ENCODE results near the gene OSBP2.

OSBP2 gene

GRCh38 chr22:30868663-30869385 lies 174.2 kb downstream of the OSBP2 start:
- DNase-seq (ENCODE audit: low read depth): no peak

GRCh38 chr22:30869667-30870395 lies 175.2 kb downstream of the OSBP2 start:
- no peak for DNase-seq (ENCODE audit: low read depth)

- no peak for DNase-seq (ENCODE audit: low read depth)
Measured at GRCh38 chr22:30870451-30871345, 176.0 kb downstream of the OSBP2 start.

DNA sequence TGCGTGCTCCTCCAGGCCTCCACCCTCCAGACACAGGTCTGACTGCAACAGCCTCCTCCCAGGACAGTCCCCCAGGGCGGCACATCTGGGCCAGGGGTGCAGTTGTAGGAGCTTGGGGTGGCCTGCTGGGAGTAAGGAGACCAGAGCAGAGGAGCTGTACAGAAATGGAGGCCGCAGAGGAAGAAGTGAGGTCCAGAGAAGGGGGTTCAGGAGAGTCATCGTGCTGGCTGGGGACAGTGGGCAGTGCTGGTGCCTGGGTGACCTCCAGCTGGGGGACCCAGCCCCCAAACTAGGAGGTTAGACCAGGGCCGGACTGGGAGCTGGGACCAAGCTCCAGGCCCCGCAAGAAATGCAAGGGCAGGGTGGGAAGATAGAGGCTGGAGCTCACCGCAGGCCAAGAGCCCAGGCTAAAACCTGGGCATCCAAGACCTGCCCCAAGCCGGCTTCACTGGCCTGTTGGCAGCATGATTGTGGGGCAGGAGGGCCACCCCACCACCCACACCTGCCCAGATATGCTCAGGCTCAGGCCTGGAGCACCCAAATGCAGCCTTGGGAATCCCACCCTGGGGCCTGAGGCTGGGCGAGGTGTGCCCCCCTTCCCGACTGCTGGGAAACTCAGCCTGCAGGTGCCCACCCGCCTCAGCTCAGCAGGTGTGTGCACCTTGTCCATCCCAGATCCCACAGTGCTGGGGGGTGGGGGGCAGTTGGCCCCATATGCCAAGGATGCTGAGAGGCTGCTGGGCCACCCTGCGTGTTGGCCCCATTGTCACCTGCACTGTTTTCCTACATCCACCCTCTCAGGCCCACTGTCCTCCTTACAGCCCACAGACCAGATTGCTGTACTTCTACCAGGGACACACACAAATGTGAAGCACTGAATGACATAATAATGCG lies 177.0 kb downstream of the OSBP2 start:
- no peak for DNase-seq (ENCODE audit: low read depth)

GRCh38 chr22:30872285-30873041 lies 177.8 kb downstream of the OSBP2 start:
- no peak for DNase-seq (ENCODE audit: low read depth)

GRCh38 chr22:30873086-30873650 lies 178.5 kb downstream of the OSBP2 start:
- no peak for DNase-seq (ENCODE audit: low read depth)

DNA sequence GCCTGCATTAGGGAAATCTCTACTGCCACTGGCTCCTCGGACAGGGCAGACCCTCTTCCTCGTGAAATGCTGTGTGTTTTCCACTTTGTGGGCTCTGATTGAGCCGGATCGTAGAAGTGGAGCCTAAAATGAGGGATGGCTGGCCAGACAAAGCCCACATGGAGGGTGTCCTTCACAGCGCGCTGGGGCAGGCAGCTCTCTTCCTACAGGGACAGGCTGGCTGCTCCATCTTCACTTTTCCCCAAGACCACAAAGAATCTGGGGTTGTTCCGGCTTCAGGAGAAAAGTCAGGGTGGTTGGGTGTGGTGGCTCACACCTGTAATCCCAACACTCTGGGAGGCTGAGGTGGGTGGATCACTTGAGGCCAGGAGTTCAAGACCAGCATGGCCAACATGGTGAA lies 179.0 kb downstream of the OSBP2 start:
- no peak for DNase-seq (ENCODE audit: low read depth)

- no peak for DNase-seq (ENCODE audit: low read depth)
Measured at GRCh38 chr22:30874431-30875370, 180.0 kb downstream of the OSBP2 start.

DNA sequence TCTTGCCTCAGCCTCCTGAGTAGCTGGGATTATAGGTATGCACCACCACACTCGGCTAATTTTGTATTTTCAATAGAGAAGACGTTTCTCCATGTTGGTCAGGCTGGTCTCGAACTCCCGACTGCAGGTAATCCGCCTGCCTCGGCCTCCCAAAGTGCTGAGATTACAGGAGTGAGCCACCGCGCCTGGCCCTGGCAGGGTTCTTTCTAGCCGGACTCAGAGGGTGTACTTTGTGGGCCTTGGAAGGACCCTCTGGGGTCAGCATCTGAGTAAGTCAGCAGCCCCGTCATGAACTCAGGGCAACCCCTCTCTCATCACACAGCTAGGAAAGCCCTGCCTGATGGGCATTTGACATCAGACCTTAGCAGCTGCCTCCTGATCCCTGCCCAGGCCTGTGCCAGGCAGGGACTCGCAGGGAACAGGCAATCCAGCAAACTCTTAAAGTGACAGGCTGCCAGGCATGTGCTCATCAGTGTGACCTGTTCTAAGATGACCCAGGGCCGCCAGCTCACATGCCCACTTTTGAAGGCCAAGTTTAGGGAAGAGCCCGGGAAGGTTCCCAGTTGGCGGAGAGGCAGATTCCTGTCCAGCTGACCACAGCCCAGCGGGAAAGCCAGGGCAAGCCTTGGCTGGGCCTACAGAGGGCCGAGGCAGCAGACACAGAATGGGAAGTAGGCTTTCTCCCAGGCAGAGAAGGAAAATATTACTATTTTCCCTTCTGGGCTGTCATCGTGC lies 181.0 kb downstream of the OSBP2 start:
- no peak for DNase-seq (ENCODE audit: low read depth)

GRCh38 chr22:30876221-30876751 lies 181.6 kb downstream of the OSBP2 start:
- DNase-seq (ENCODE audit: low read depth): no peak

DNA sequence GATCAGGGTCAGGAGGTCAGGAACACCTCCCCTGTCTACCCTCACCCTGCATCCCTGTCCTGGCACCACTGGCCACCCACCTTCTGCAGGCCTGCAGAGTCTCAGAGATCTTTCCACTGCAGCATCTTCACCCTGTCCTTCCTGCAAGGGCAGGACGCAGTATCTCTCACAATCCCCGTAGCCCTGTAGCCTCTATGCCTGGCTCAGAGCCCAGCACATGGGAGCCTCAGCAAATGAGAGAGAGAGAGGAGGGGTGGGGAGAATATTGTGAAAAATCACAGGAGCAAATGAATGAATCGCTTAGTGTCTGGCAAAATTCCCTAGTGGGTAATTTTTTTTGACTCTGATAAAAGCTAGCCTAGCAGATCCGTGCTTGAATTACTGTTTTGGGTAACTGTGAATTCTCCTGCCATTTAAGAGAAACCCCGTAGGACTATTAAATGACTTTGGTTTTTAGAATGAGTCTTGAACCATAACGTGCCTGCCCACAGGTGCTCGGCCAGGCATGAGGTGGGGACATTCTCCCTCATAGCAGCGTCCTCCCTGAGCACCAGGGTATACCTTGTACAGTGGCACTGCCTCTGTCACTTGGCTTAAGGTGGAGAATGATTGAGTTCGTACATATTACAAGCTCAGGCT lies 182.4 kb downstream of the OSBP2 start:
- no peak for DNase-seq (ENCODE audit: low read depth)

GRCh38 chr22:30877662-30878515 lies 183.2 kb downstream of the OSBP2 start:
- DNase-seq (ENCODE audit: low read depth): no peak

DNA sequence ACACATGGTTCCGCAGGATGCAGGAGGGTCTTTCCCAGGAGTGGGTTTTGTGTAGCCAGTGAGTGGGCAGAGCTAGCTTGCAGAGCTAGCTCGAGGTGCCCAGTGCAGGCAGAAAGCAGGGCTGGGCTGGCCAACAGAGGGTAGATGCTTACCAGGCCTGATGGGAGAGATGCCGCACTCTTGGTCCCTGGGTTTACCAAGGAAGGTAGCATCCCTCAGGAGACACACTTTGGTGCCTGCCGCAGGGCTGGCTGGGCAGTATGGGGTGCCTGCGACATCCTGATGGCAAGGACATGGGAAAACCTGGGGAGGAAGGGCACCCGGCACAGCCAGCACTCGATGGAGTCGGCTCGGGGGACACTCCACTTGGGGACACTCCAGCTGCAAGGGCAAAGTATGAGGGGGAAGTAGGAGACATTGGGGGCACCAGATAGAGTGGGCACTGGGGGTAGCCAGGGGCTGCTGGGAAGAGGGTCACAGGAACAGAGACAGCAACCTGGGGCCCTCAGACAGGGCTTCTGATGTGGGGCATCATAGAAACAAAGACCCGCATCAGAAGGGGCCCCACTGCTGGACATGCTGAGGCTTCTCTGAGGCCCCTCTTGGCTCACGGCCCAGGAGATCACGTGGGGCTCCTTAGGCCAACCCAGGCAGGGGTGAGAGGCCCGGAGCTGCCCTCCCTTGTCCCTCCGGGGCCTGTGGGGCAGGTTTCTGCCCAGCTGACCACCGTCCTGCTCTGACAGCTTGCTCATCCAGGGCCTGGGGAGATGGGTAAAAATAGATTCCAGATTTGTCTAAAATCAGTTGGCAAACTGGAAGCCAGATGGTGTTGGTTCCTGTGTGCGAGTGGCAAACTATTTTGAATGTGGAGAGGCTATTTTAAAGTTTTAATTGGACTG lies 184.1 kb downstream of the OSBP2 start:
- no peak for DNase-seq (ENCODE audit: low read depth)

DNA sequence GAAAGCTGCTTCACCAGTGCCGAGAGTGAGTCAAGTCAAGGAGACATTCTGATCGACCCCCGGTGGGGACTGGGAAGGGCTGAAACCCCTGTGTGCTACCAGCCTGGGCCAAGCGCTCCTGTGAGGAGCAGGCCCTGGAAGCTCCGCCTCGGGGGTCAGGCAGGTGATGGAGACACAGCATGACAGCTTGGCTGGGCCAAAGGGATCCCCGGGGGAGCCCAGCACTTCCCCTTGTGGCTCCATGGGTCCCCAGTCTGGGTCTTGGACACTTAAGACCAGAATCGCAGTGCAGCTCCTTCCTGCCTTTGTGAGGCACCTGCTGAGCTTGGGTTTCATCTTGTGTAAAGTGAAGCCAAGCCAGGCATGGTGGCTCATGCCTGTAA lies 184.7 kb downstream of the OSBP2 start:
- no peak for DNase-seq (ENCODE audit: low read depth)

DNA sequence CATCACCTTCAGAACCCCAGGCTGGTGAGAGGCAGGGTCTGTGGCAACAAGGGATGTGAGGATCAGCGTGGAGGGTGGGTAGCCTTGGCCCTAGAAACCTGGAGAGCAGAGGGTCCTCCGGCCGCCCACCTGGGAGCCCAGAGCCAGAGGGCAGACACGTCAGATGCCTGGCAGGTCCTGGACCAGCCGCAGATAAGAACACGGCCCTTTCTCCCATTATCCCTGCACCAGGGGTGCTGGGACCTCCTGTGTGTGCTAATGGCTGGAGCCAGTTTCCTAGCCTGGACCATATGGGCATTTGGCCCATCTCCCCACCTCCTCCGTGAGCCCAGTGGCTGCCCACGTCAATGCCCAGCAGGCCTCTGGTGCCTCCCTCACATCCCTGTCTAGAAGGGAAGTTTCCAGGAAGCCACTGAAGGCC lies 185.5 kb downstream of the OSBP2 start:
- DNase-seq (ENCODE audit: low read depth): no peak

DNA sequence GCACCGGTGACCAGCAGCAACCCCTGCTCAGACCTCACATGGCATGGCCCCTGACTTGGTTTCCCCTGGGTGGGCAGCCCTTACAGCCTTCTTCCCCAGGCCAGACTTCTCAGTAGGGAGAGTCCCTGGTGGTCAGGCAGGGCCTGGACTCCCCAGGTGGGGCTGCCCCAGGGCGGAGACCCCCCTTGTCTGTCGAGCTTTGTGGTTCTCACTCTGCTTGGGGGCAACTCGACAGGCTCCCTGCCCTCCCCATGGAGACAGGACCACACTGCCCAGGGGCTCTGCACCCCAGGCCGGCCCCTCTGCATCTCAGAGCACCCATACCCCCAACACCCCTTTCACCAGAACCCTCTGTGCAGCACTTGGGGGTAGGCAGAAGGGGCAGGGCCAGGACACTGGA lies 186.2 kb downstream of the OSBP2 start:
- no peak for DNase-seq (ENCODE audit: low read depth)

Data from activated T-cell treated with anti-CD3 and anti-CD28 coated beads for 48 hours (primary cell).